ENCODE data around the gene MTERF4. TPM values are rescaled to one million over a fixed set of nuclear protein-coding genes. Genes with fewer than 3 reads are reported as not detected.

The MTERF4 gene
- total and polyA plus RNA-seq, 2 of the 8 experiments (the other 6 are each of a cell fraction or from before 2014, with no cell fraction given) = 25.9 to 28.5 TPM

DNA sequence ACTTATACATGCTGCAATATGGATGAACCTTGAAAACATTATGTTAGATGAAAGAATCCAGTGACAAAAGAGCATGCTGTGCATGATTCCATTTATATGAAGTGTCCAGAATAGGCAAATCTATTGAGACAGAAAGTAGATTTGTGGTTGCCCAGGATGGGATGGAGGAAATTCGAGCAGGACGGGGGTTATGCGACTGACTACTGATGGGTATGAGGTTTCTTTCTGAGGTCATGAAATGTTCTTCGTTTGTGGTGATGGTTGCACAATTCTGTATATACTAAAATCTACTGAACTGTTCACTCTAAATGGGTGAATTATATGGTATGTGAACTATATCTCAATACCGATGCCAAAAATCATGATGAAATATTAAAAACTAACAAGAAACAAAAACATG lies 18.9 kb upstream of the MTERF4 start (continued):
- TF ChIP-seq BRCA1 (IDR thresholded peaks at IDR 0.05; ENCODE audit: low read depth, low read length) = no peak
- no peak for TF ChIP-seq TBP (IDR thresholded peaks at IDR 0.05; ENCODE audit: low read depth, low read length)
- TF ChIP-seq SP1 (IDR thresholded peaks at IDR 0.05; ENCODE audit: low read depth, low read length) = no peak
- no peak for TF ChIP-seq SIRT6 (IDR thresholded peaks at IDR 0.05; ENCODE audit: low read length)
- no peak for TF ChIP-seq POLR2A (IDR thresholded peaks at IDR 0.05; ENCODE audit: control extremely low read depth in 1 of 2, low read depth in 2 of 2, low read length in 2 of 2)
- TF ChIP-seq CBX8 (IDR thresholded peaks at IDR 0.05; ENCODE audit: borderline replicate concordance, low read depth, low read length) = no peak
- no peak for TF ChIP-seq SP4 (IDR thresholded peaks at IDR 0.05; ENCODE audit: low read length)

All from H1 (cell line).